Esophagus squamous epithelium (tissue), 5 donors: Measurements from ENCODE around the gene SEMA7A. TPM values are rescaled to one million over a fixed set of nuclear protein-coding genes. Genes with fewer than 3 reads are reported as not detected.
A peak's percentile ranks its signal among the peaks of the same experiment; 100 is the strongest.

Source experiments
- DNase-seq: peaks from one replicate; lab custom pipeline; 2025; lab: John Stamatoyannopoulos, UW
- H3K27ac ChIP-seq, 4 donors: fragments of 200-600 bp; sonication (generic); one replicate each; pipeline ENCODE4 v1.5.1; 2016 to 2019; ENCODE audit warnings: mild to moderate bottlenecking in 1 of 4
- H3K27me3 ChIP-seq, 4 donors: fragments of 200-600 bp; sonication (generic); 1 replicate in 3 of 4; 2 replicates in 1 of 4; pipeline versions ENCODE4 v1.5.1 to v1.6.0; 2017 to 2021; ENCODE audit warnings: antibody characterized with exemption in 1 of 4
- H3K36me3 ChIP-seq, 3 donors: fragments of 200-600 bp; sonication (generic); one replicate each; pipeline ENCODE4 v1.5.1; 2016 to 2019
- H3K4me1 ChIP-seq, 3 donors: fragments of 200-600 bp; sonication (generic); one replicate each; pipeline ENCODE4 v1.5.1; 2017 to 2019
- H3K4me3 ChIP-seq, 4 donors: fragments of 200-600 bp; sonication (generic); 1 replicate in 3 of 4; 2 replicates in 1 of 4; pipeline ENCODE4 v1.5.1; 2016 to 2019; ENCODE audit warnings: mild to moderate bottlenecking in 2 of 4, moderate library complexity in 1 of 4
- H3K9me3 ChIP-seq, 3 donors: fragments of 200-600 bp; sonication (generic); one replicate each; pipeline ENCODE4 v1.5.1; 2016 to 2019
- CTCF ChIP-seq, 6 experiments: fragments of 450-650 bp in 4 of 6; fragments of 200-600 bp in 2 of 6; sonication (generic) in 2 of 6; IDR thresholded peaks; one replicate each; pipeline ENCODE4 v1.5.1; 2016 to 2019; ENCODE audit warnings: antibody characterized with exemption in 6 of 6, mild to moderate bottlenecking in 4 of 6, moderate library complexity in 4 of 6
- POLR2A ChIP-seq, 4 donors: fragments of 450-650 bp; IDR thresholded peaks; one replicate each; pipeline ENCODE4 v1.6.1; 2017; ENCODE audit warnings: antibody characterized with exemption in 4 of 4, mild to moderate bottlenecking in 4 of 4, moderate library complexity in 3 of 4
- WGBS, 2 donors: methylation state at CpG; one replicate each; pipeline ENCODE4 v1.1.5; 2018; 5-methylcytosine and 5-hydroxymethylcytosine counted together
- intact Hi-C: fragments of 100-400 bp; cut with DNase I; formaldehyde crosslinking; loops from one replicate; pipeline ENCODE4 v1.15.0; 2022
- total RNA-seq, 4 donors: library from RNA; depleted of rRNA; stranded (reverse); fragments of >200 nt; gene quantifications; one replicate each; pipeline ENCODE4 v1.1.0, GENCODE V29; 2016
- donor health status: DM: yes; HTN: yes; CAD: no.

SEMA7A gene
- total RNA-seq, 4 donors from 2014 or later = 1.2 to 7.5 (median 2.9) TPM

GRCh38 chr15:74428970-74429780, 4.6 kb downstream of the SEMA7A start:
- intact Hi-C loops = no loop called here
- H3K36me3 ChIP-seq = no peaks in the 10 kb centered on the region
- no peaks in the 10 kb centered on the region for H3K9me3 ChIP-seq
- no peak for DNase-seq
- WGBS, 2 donors = 83 to 94% methylated on average over 5 to 10 of the region's 14 CpGs
- peak overlapping the region in 2 of 4 donors; percentile 9 to 39 for H3K27ac ChIP-seq
- no peak overlapping the region for H3K4me3 ChIP-seq
- TF ChIP-seq POLR2A (IDR thresholded peaks at IDR 0.05) = no peak
- no peak for TF ChIP-seq CTCF (IDR thresholded peaks at IDR 0.05)
- peaks cover 0 to 58% (median 8%) of the 10 kb centered on the region in 4 donors for H3K27me3 ChIP-seq
- peaks cover 6 to 44% (median 10%) of the 10 kb centered on the region in 3 donors for H3K4me1 ChIP-seq

GRCh38 chr15:74428442-74428787, 5.3 kb downstream of the SEMA7A start:
- no peak overlapping the region for H3K4me3 ChIP-seq
- no peak overlapping the region for H3K27ac ChIP-seq
- H3K36me3 ChIP-seq = no peaks in the 10 kb centered on the region
- H3K9me3 ChIP-seq = no peaks in the 10 kb centered on the region
- TF ChIP-seq CTCF (IDR thresholded peaks at IDR 0.05) (no peak), POLR2A (IDR thresholded peaks at IDR 0.05) (no peak)
- no peak for DNase-seq
- H3K4me1 ChIP-seq = peaks cover 6 to 36% (median 10%) of the 10 kb centered on the region in 3 donors
- 86 to 93% methylated on average over 3 to 5 of the region's 5 CpGs for WGBS, 2 donors
- intact Hi-C loops = no loop called here
- H3K27me3 ChIP-seq = peaks cover 0 to 51% (median 8%) of the 10 kb centered on the region in 4 donors

GRCh38 chr15:74427607-74428441, 5.9 kb downstream of the SEMA7A start:
- no peak for DNase-seq

GRCh38 chr15:74426404-74427281, 7.1 kb downstream of the SEMA7A start:
- H3K4me1 ChIP-seq = peaks cover 0 to 21% (median 0%) of the 10 kb centered on the region in 3 donors
- no peaks in the 10 kb centered on the region for H3K36me3 ChIP-seq
- no peak overlapping the region for H3K4me3 ChIP-seq
- peaks cover 0 to 33% (median 0%) of the 10 kb centered on the region in 4 donors for H3K27me3 ChIP-seq
- no peak for DNase-seq
- no peak overlapping the region for H3K27ac ChIP-seq
- no peaks in the 10 kb centered on the region for H3K9me3 ChIP-seq
- intact Hi-C loops = no loop called here
- WGBS, 2 donors = 86 to 87% methylated on average over 4 to 5 of the region's 10 CpGs
- TF ChIP-seq POLR2A (IDR thresholded peaks at IDR 0.05) = no peak
- no peak for TF ChIP-seq CTCF (IDR thresholded peaks at IDR 0.05)

More at GRCh38 chr15:74427607-74428441, 5.9 kb downstream of the SEMA7A start:
- intact Hi-C loops = no loop called here
- Histone ChIP-seq H3K4me1 (peaks cover 4 to 30% (median 5%) of the 10 kb centered on the region in 3 donors), H3K27ac (no peak overlapping the region), H3K36me3 (no peaks in the 10 kb centered on the region), H3K27me3 (peaks cover 0 to 45% (median 6%) of the 10 kb centered on the region in 4 donors), H3K4me3 (no peak overlapping the region), H3K9me3 (no peaks in the 10 kb centered on the region)
- WGBS, 2 donors = 63 to 73% methylated on average over 7 of the region's 9 CpGs
- TF ChIP-seq CTCF (IDR thresholded peaks at IDR 0.05) = no peak
- TF ChIP-seq POLR2A (IDR thresholded peaks at IDR 0.05) = no peak
